Kidney (tissue), 14 donors: ENCODE measurements around the gene PPIL3. TPM values are rescaled to one million over a fixed set of nuclear protein-coding genes. Genes with fewer than 3 reads are reported as not detected.

Experiments used
- DNase-seq, 5 donors: peaks; one replicate each; pipeline ENCODE4 v3.0.0-alpha.2; 2013 to 2020
- FAIRE-seq: peaks from 2 replicates; lab custom pipeline; 2012; peaks lifted over from hg19 to GRCh38; lab: Jason Lieb, UNC
- H3K27ac ChIP-seq, 2 donors: one replicate each; pipeline ENCODE4 v1.7.0; 2013; ENCODE audit warnings: low read depth in 2 of 2, low read length in 2 of 2, inconsistent platforms in 1 of 2
- H3K27me3 ChIP-seq: one replicate; pipeline ENCODE4 v1.7.1; 2013; ENCODE audit warnings: low read length, inconsistent platforms; ENCODE audit not compliant: control insufficient read depth, insufficient read depth
- H3K36me3 ChIP-seq, 3 donors: one replicate each; pipeline versions ENCODE4 v1.7.0 to v1.7.1; 2013; ENCODE audit warnings: low read length in 3 of 3, control low read depth in 1 of 3, inconsistent platforms in 1 of 3; ENCODE audit not compliant: insufficient read depth in 3 of 3, control insufficient read depth in 2 of 3
- H3K4me1 ChIP-seq, 3 donors: one replicate each; pipeline versions ENCODE4 v1.7.0 to v1.7.1; 2013; ENCODE audit warnings: low read length in 3 of 3, inconsistent platforms in 1 of 3, low read depth in 1 of 3; ENCODE audit not compliant: control insufficient read depth in 2 of 3, insufficient read depth in 2 of 3
- H3K4me3 ChIP-seq, 3 donors: one replicate each; pipeline versions ENCODE4 v1.7.0 to v1.8.1; 2013; ENCODE audit warnings: low read length in 3 of 3, control low read depth in 1 of 3, inconsistent platforms in 1 of 3
- H3K9ac ChIP-seq, 3 donors: one replicate each; pipeline versions ENCODE4 v1.7.0 to v1.7.1; 2013; ENCODE audit warnings: low read length in 3 of 3, control low read depth in 1 of 3, inconsistent platforms in 1 of 3
- H3K9me3 ChIP-seq, 3 donors: one replicate each; pipeline versions ENCODE4 v1.7.0 to v1.7.1; 2013; ENCODE audit warnings: low read length in 3 of 3, control low read depth in 1 of 3, inconsistent platforms in 1 of 3; ENCODE audit not compliant: control insufficient read depth in 2 of 3, insufficient read depth in 1 of 3
- intact Hi-C: fragments of 100-400 bp; cut with DNase I; formaldehyde crosslinking; loops from one replicate; pipeline ENCODE4 v1.11.1; 2022
- polyA plus RNA-seq: library from polyadenylated mRNA; stranded (reverse); fragments of 350-450 nt; fragmentation: Illumina TruSeq; extraction: RNeasy Lipid Tissue Mini Kit (QIAGEN cat#74804); gene quantifications from one replicate; pipeline ENCODE4 v1.2.3, GENCODE V29; 2014; ENCODE audit warnings: low read depth, low replicate concordance; ENCODE audit not compliant: insufficient read depth
- total RNA-seq: library from RNA; stranded (reverse); fragmentation: NEBNext Ultra II Directional; extraction: Animal tissue kit (Norgen Biotek cat#: 25700); gene quantifications from one replicate; pipeline ENCODE4 v1.2.1, GENCODE V29; 2021
- TF ChIP-seq, protein P1 (sequence below): IDR thresholded peaks from 3 replicates; pipeline ENCODE4 v1.5.1; 2012; ENCODE audit warnings: mild to moderate bottlenecking, moderate library complexity, borderline replicate concordance; ENCODE audit not compliant: insufficient read depth; ENCODE audit errors: extremely low read depth
- donor health status: control.
- donor health status: control.
- donor health status: control.
- donor health status: control.
- donor health status: control.
- donor health status: DM: yes; HTN: yes; CAD: no.
- donor health status: Normal renal cell carcinoma (clear cell type).

PPIL3 gene
- total and polyA plus RNA-seq, 2 donors from 2014 or later = 26.7 to 27.0 TPM

GRCh38 chr2:200873560-200873959, 15.3 kb downstream of the PPIL3 start:
- H3K9ac ChIP-seq = no peak overlapping the region
- intact Hi-C loops = no loop called here
- FAIRE-seq (no peak), DNase-seq (no peak)
- TF ChIP-seq, protein P1, sequence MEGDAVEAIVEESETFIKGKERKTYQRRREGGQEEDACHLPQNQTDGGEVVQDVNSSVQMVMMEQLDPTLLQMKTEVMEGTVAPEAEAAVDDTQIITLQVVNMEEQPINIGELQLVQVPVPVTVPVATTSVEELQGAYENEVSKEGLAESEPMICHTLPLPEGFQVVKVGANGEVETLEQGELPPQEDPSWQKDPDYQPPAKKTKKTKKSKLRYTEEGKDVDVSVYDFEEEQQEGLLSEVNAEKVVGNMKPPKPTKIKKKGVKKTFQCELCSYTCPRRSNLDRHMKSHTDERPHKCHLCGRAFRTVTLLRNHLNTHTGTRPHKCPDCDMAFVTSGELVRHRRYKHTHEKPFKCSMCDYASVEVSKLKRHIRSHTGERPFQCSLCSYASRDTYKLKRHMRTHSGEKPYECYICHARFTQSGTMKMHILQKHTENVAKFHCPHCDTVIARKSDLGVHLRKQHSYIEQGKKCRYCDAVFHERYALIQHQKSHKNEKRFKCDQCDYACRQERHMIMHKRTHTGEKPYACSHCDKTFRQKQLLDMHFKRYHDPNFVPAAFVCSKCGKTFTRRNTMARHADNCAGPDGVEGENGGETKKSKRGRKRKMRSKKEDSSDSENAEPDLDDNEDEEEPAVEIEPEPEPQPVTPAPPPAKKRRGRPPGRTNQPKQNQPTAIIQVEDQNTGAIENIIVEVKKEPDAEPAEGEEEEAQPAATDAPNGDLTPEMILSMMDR = no peak
- H3K4me1 ChIP-seq = no peaks in the 10 kb centered on the region
- peaks cover 7 to 8% (median 8%) of the 10 kb centered on the region in 3 donors for H3K36me3 ChIP-seq
- H3K27me3 ChIP-seq = no peaks in the 10 kb centered on the region
- no peaks in the 10 kb centered on the region for H3K9me3 ChIP-seq
- no peak overlapping the region for H3K27ac ChIP-seq
- no peak overlapping the region for H3K4me3 ChIP-seq

- intact Hi-C loops = no loop called here
- H3K9ac ChIP-seq = no peak overlapping the region
- TF ChIP-seq, protein P1 = no peak
These were observed 17.7 kb downstream of the PPIL3 start for GRCh38 chr2:200871151-200871550.

DNA sequence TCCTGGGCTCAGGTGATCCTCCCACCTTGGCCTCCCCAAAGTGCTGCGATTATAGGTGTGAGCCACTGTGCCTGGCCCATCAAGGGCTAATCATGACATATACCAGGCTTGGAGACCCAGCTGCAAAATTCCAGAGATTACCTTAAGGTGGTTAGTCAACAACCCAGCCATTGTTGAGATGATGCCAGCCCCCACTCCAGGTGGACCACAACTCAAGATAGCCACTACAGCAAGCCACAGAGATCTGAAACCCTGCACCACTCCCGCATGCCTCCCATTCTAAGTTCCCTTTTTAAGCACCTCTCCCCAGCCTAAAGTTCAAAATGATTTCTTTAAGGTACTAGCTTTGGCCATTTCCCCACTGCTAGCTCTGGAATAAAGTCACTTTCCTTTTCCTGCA, 19.9 kb downstream of the PPIL3 start:
- no peaks in the 10 kb centered on the region for H3K27me3 ChIP-seq
- no peaks in the 10 kb centered on the region for H3K4me1 ChIP-seq
- intact Hi-C loops = no loop called here
- no peak overlapping the region for H3K4me3 ChIP-seq
- FAIRE-seq = no peak
- H3K9ac ChIP-seq = no peak overlapping the region
- TF ChIP-seq, protein P1 = no peak
- no peak for DNase-seq
- H3K36me3 ChIP-seq = peaks cover 3 to 4% (median 4%) of the 10 kb centered on the region in 3 donors
- H3K27ac ChIP-seq = no peak overlapping the region
- no peaks in the 10 kb centered on the region for H3K9me3 ChIP-seq

More at GRCh38 chr2:200871151-200871550, 17.7 kb downstream of the PPIL3 start:
- Histone ChIP-seq H3K36me3 (peaks cover 3 to 8% (median 8%) of the 10 kb centered on the region in 3 donors), H3K9me3 (no peaks in the 10 kb centered on the region), H3K4me3 (no peak overlapping the region), H3K4me1 (no peaks in the 10 kb centered on the region), H3K27ac (no peak overlapping the region), H3K27me3 (no peaks in the 10 kb centered on the region)
- no peak for DNase-seq
- FAIRE-seq = no peak
